ENCODE data around the gene CADPS2.

Gene CADPS2

GRCh38 chr7:122550545-122550944 is 335.7 kb downstream of the CADPS2 start:
- H3K27ac Mint-ChIP-seq, result no peak overlapping the region
- no peaks in the 10 kb centered on the region for H3K4me1 Mint-ChIP-seq
- DNase-seq (ENCODE audit: low spot score in 2 of 2) (no peak), ATAC-seq (no peak)
- peaks cover 9% of the 10 kb centered on the region for H3K9me3 Mint-ChIP-seq
- no peaks in the 10 kb centered on the region for H3K36me3 Mint-ChIP-seq
- H3K4me3 Mint-ChIP-seq, result no peak overlapping the region

DNA sequence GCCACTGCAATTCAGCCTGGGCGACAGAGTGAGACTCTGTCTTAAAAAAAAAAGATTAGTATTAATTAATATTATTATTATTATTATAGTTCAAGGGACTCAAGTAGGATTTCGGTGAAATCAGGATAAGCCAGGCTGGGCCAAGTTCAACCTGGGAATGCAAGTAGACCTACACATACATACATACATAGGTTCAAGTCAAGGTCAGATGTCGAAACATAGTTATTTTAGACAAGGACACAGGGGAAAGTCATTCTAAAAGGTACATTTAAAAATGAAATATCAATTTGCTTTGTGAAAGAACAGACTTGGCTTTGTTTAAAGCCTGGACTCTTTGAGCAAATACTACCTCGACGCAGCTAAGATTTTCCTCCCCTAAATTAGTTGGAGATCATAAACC is 336.7 kb downstream of the CADPS2 start:
- no peak overlapping the region for H3K27ac Mint-ChIP-seq
- H3K36me3 Mint-ChIP-seq, result no peaks in the 10 kb centered on the region
- H3K4me1 Mint-ChIP-seq, result no peaks in the 10 kb centered on the region
- DNase-seq (ENCODE audit: low spot score in 2 of 2) (no peak), ATAC-seq (no peak)
- H3K9me3 Mint-ChIP-seq, result peaks cover 11% of the 10 kb centered on the region
- H3K4me3 Mint-ChIP-seq, result no peak overlapping the region

- peaks cover 15% of the 10 kb centered on the region for H3K9me3 Mint-ChIP-seq
- no peak overlapping the region for H3K4me3 Mint-ChIP-seq
- H3K4me1 Mint-ChIP-seq, result no peaks in the 10 kb centered on the region
- no peak overlapping the region for H3K27ac Mint-ChIP-seq
- DNase-seq (ENCODE audit: low spot score in 2 of 2), result no peak
- no peak for ATAC-seq
- H3K36me3 Mint-ChIP-seq, result no peaks in the 10 kb centered on the region
These were observed 339.8 kb downstream of the CADPS2 start for GRCh38 chr7:122546496-122546895.

- no peaks in the 10 kb centered on the region for H3K4me1 Mint-ChIP-seq
- no peak overlapping the region for H3K4me3 Mint-ChIP-seq
- no peaks in the 10 kb centered on the region for H3K36me3 Mint-ChIP-seq
- H3K27ac Mint-ChIP-seq, result no peak overlapping the region
- ATAC-seq, result no peak
- DNase-seq (ENCODE audit: low spot score in 2 of 2), result no peak
- H3K9me3 Mint-ChIP-seq, result peaks cover 15% of the 10 kb centered on the region
These were observed 341.8 kb downstream of the CADPS2 start for GRCh38 chr7:122544463-122544862.

- H3K36me3 Mint-ChIP-seq, result no peaks in the 10 kb centered on the region
- DNase-seq (ENCODE audit: low spot score in 2 of 2), result no peak
- peaks cover 15% of the 10 kb centered on the region for H3K9me3 Mint-ChIP-seq
- H3K4me3 Mint-ChIP-seq, result no peak overlapping the region
- H3K4me1 Mint-ChIP-seq, result no peaks in the 10 kb centered on the region
- H3K27ac Mint-ChIP-seq, result no peak overlapping the region
- ATAC-seq, result no peak
These were observed 342.4 kb downstream of the CADPS2 start for GRCh38 chr7:122543891-122544290.

DNA sequence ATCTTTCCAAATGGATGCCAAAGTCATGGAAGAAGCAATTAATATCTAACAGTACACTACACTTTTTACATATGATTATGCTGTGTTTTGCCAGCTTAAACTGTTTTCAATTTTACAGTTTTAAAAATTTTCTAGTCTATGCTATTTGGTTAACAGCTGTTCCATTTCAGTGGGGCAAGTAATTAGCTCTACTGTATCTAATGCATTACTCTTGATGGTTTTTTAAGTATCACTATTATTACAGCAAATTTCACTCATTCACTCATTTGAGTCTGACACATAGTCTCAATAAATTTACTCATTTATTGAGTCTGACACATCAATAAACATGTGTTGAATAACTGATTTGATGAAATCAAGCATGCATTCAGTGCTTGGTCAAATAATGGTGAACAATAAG is 343.1 kb downstream of the CADPS2 start:
- no peak overlapping the region for H3K27ac Mint-ChIP-seq
- no peaks in the 10 kb centered on the region for H3K4me1 Mint-ChIP-seq
- H3K4me3 Mint-ChIP-seq, result no peak overlapping the region
- peaks cover 15% of the 10 kb centered on the region for H3K9me3 Mint-ChIP-seq
- ATAC-seq (no peak), DNase-seq (ENCODE audit: low spot score in 2 of 2) (no peak)
- H3K36me3 Mint-ChIP-seq, result no peaks in the 10 kb centered on the region

DNA sequence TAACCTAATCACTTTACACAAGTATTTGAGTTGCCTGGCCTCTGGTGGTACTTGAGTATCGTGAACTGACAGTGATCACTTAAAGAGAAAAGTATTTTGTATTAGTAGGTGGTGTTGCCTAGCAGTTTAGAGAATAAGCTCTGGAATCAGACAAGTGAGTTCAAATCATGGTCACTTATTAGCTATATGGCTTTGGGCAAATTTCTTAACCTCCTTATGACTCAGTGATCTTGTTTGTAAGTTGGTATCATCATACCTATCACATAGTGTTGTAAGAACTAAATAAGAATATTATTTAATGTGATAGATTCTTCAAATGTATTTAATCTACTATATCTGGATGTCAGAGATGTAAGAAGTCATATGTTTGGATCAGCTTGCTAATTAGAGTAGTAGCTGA is 351.2 kb downstream of the CADPS2 start:
- Mint-ChIP-seq H3K36me3 (no peaks in the 10 kb centered on the region), H3K27ac (no peak overlapping the region), H3K4me1 (no peaks in the 10 kb centered on the region), H3K4me3 (no peak overlapping the region), H3K9me3 (peaks cover 7% of the 10 kb centered on the region)
- no peak for ATAC-seq
- DNase-seq (ENCODE audit: low spot score in 2 of 2), result no peak

GRCh38 chr7:122532406-122533269 is 353.6 kb downstream of the CADPS2 start:
- no peak overlapping the region for H3K27ac Mint-ChIP-seq
- no peak for DNase-seq (ENCODE audit: low spot score in 2 of 2)
- no peak overlapping the region for H3K4me3 Mint-ChIP-seq
- peaks cover 8% of the 10 kb centered on the region for H3K9me3 Mint-ChIP-seq
- no peaks in the 10 kb centered on the region for H3K36me3 Mint-ChIP-seq
- ATAC-seq, result no peak
- no peaks in the 10 kb centered on the region for H3K4me1 Mint-ChIP-seq

GRCh38 chr7:122528879-122529481 is 357.3 kb downstream of the CADPS2 start:
- no peaks in the 10 kb centered on the region for H3K36me3 Mint-ChIP-seq
- peaks cover 13% of the 10 kb centered on the region for H3K9me3 Mint-ChIP-seq
- no peaks in the 10 kb centered on the region for H3K4me1 Mint-ChIP-seq
- no peak for ATAC-seq
- DNase-seq (ENCODE audit: low spot score in 2 of 2), result no peak
- no peak overlapping the region for H3K4me3 Mint-ChIP-seq
- no peak overlapping the region for H3K27ac Mint-ChIP-seq

DNA sequence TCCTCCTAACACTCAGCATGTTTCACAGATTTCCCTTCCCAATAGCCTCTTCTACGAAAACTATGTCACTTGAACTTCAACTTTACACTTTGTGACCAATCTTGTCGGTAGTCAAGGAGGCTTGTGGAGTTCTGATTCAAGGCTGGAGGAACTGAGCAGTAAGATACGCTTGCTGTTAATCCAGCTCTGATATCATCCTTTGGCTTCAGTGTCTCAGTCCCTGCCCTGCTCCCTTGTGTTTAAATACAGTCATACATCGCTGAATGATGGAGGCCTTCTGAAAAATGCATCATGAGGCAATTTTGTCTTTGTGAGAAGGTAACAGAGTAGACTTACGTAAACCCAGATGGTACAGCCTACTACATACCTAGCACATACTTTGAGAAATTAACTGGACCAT is 360.9 kb downstream of the CADPS2 start:
- DNase-seq (ENCODE audit: low spot score in 2 of 2) (no peak), ATAC-seq (no peak)
- Mint-ChIP-seq H3K27ac (no peak overlapping the region), H3K9me3 (peaks cover 9% of the 10 kb centered on the region), H3K36me3 (no peaks in the 10 kb centered on the region), H3K4me1 (no peaks in the 10 kb centered on the region), H3K4me3 (no peak overlapping the region)

- no peaks in the 10 kb centered on the region for H3K36me3 Mint-ChIP-seq
- H3K27ac Mint-ChIP-seq, result no peak overlapping the region
- no peak for ATAC-seq
These were observed 364.5 kb downstream of the CADPS2 start for GRCh38 chr7:122521767-122522166.

DNA sequence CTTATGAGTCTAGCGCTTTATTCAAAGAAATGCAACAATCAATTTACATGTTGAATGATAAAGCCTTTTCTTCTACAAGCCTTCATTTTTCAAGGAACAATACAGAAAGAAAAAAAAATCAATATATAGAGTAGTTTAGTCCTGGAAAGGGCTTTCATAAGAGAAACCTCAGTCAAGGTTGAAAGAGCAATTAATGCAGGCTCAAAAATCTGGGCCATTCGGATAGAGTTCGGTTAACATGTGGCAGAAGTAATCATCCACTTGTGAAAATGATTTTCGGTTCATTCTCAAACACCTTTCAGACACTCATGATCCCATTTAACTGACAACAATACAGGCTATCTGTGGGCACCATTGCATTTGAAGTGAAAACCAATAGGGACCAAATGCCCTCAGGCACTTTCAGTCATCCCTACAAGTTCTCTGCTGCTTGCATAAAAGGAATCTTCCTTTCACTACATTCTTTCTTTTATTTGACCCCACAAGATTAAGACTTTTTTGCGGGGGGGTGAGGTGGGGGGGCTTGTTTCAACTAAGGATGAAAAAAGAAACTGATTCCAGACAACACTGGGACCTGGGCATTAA is 365.2 kb downstream of the CADPS2 start:
- ATAC-seq, result no peak
- Mint-ChIP-seq H3K9me3 (no peaks in the 10 kb centered on the region), H3K4me3 (no peak overlapping the region), H3K4me1 (no peaks in the 10 kb centered on the region), H3K27ac (no peak overlapping the region), H3K36me3 (no peaks in the 10 kb centered on the region)
- DNase-seq (ENCODE audit: low spot score in 2 of 2), result no peak

More at GRCh38 chr7:122521767-122522166, 364.5 kb downstream of the CADPS2 start:
- H3K4me1 Mint-ChIP-seq, result no peaks in the 10 kb centered on the region
- no peak overlapping the region for H3K4me3 Mint-ChIP-seq
- peaks cover 4% of the 10 kb centered on the region for H3K9me3 Mint-ChIP-seq
- DNase-seq (ENCODE audit: low spot score in 2 of 2), result no peak

DNA sequence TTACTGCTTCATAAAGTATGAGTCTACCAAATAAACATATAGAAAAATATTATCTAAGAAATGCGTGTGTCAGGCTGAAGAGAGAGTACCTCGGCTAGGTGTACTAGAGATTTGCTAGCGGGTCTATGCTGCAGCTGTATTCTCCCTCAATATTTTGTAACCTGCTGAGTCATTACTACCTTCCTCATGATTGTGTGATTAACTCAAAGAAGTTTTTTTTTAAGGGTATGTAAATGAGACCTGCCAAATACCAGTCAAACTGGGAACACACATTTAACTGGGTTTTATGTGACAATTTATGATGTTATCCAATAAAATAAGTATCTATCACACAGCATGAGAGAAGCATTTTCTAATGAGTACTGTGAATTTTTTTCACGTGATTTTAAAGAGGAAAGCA is 367.8 kb downstream of the CADPS2 start:
- H3K27ac Mint-ChIP-seq, result no peak overlapping the region
- H3K4me1 Mint-ChIP-seq, result no peaks in the 10 kb centered on the region
- H3K36me3 Mint-ChIP-seq, result no peaks in the 10 kb centered on the region
- no peaks in the 10 kb centered on the region for H3K9me3 Mint-ChIP-seq
- DNase-seq (ENCODE audit: low spot score in 2 of 2), result no peak
- H3K4me3 Mint-ChIP-seq, result no peak overlapping the region
- no peak for ATAC-seq

DNA sequence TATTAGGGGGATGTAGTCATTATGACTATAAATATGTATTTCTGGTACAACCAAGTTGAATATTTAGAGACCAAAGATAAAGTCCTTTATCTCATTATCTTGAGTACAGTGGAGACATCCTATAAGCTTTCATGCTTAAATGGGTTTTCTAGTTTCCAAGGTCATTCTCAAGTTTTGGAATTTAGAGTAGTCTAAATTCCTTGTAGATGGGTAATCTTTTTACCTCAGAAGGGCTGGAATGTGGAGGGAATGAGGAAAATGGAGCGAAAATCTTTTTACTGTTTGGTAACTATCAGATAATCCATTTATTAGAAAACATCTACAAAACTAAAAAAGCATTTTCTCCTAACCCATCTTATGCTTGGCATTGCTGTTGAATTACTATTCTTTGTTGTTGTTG is 368.7 kb downstream of the CADPS2 start:
- Mint-ChIP-seq H3K4me1 (no peaks in the 10 kb centered on the region), H3K36me3 (no peaks in the 10 kb centered on the region), H3K9me3 (no peaks in the 10 kb centered on the region), H3K27ac (no peak overlapping the region), H3K4me3 (no peak overlapping the region)
- DNase-seq (ENCODE audit: low spot score in 2 of 2) (no peak), ATAC-seq (no peak)

- Mint-ChIP-seq H3K36me3 (no peaks in the 10 kb centered on the region), H3K4me3 (no peak overlapping the region), H3K27ac (no peak overlapping the region), H3K4me1 (no peaks in the 10 kb centered on the region), H3K9me3 (no peaks in the 10 kb centered on the region)
- DNase-seq (ENCODE audit: low spot score in 2 of 2) (no peak), ATAC-seq (no peak)
These were observed 370.9 kb downstream of the CADPS2 start for GRCh38 chr7:122515404-122515803.

GRCh38 chr7:122511268-122511667 is 375.0 kb downstream of the CADPS2 start:
- DNase-seq (ENCODE audit: low spot score in 2 of 2), result no peak
- H3K9me3 Mint-ChIP-seq, result no peaks in the 10 kb centered on the region
- ATAC-seq, result no peak
- no peaks in the 10 kb centered on the region for H3K36me3 Mint-ChIP-seq
- H3K4me1 Mint-ChIP-seq, result no peaks in the 10 kb centered on the region
- H3K4me3 Mint-ChIP-seq, result no peak overlapping the region
- no peak overlapping the region for H3K27ac Mint-ChIP-seq
